CD4-positive, alpha-beta T cell treated with Interleukin-21 for 1 hour (primary cell): Measurements from ENCODE around the gene CENPP.

Experiments
- DNase-seq: peaks from one replicate; pipeline ENCODE4 v3.0.0-alpha.2; 2020

Gene CENPP

GRCh38 chr9:92483627-92484545 lies 158.1 kb downstream of the CENPP start:
- DNase-seq: no peak

GRCh38 chr9:92484563-92484962 lies 158.8 kb downstream of the CENPP start:
- DNase-seq: no peak

- no peak for DNase-seq
These were observed 160.6 kb downstream of the CENPP start for GRCh38 chr9:92486371-92486770.

GRCh38 chr9:92488681-92489550 lies 163.2 kb downstream of the CENPP start:
- no peak for DNase-seq

- no peak for DNase-seq
These were observed 167.1 kb downstream of the CENPP start for GRCh38 chr9:92492781-92493401.

GRCh38 chr9:92493749-92494387 lies 168.1 kb downstream of the CENPP start:
- DNase-seq: no peak

GRCh38 chr9:92494856-92495255 lies 169.1 kb downstream of the CENPP start:
- no peak for DNase-seq

GRCh38 chr9:92496396-92497176 lies 170.8 kb downstream of the CENPP start:
- DNase-seq: no peak

GRCh38 chr9:92499701-92500100 lies 173.9 kb downstream of the CENPP start:
- DNase-seq: no peak

- DNase-seq: no peak
These were observed 175.0 kb downstream of the CENPP start for GRCh38 chr9:92500725-92501124.

GRCh38 chr9:92501671-92502393 lies 176.1 kb downstream of the CENPP start:
- DNase-seq: peak; percentile 2

- DNase-seq: no peak
These were observed 177.4 kb downstream of the CENPP start for GRCh38 chr9:92503156-92503555.

- DNase-seq: no peak
These were observed 179.1 kb downstream of the CENPP start for GRCh38 chr9:92504881-92505280.

GRCh38 chr9:92506184-92506857 lies 180.6 kb downstream of the CENPP start:
- no peak for DNase-seq

- DNase-seq: no peak
These were observed 181.3 kb downstream of the CENPP start for GRCh38 chr9:92507005-92507404.

- no peak for DNase-seq
These were observed 181.7 kb downstream of the CENPP start for GRCh38 chr9:92507496-92507895.

GRCh38 chr9:92508018-92508820 lies 182.5 kb downstream of the CENPP start:
- no peak for DNase-seq

GRCh38 chr9:92509050-92509449 lies 183.3 kb downstream of the CENPP start:
- no peak for DNase-seq

GRCh38 chr9:92510747-92511146 lies 185.0 kb downstream of the CENPP start:
- DNase-seq: no peak

GRCh38 chr9:92512622-92513021 lies 186.9 kb downstream of the CENPP start:
- no peak for DNase-seq
